Ishikawa (cell line): ENCODE results near the gene LTA.

ENCODE experiments used
- CEBPB ChIP-seq: IDR thresholded peaks from 2 replicates; pipeline ENCODE4 v1.6.1; 2012
- EGR1 ChIP-seq: IDR thresholded peaks from 2 replicates; pipeline ENCODE4 v1.6.1; 2012
- EP300 ChIP-seq: IDR thresholded peaks from 2 replicates; pipeline ENCODE4 v1.6.1; 2012; ENCODE audit warnings: borderline replicate concordance
- NFIC ChIP-seq: IDR thresholded peaks from 2 replicates; pipeline ENCODE4 v1.6.1; 2012
- REST ChIP-seq: IDR thresholded peaks from 2 replicates; pipeline ENCODE4 v1.6.1; 2012; ENCODE audit warnings: low read depth, mild to moderate bottlenecking
- TCF12 ChIP-seq: IDR thresholded peaks from 2 replicates; pipeline ENCODE4 v1.6.1; 2012; ENCODE audit warnings: low read depth
- YY1 ChIP-seq: IDR thresholded peaks from 2 replicates; pipeline ENCODE4 v1.6.1; 2012; ENCODE audit warnings: low read depth

GRCh38 chr6:31621991-31622390, 49.9 kb downstream of the LTA start:
- no peak for TF ChIP-seq YY1
- no peak for TF ChIP-seq CEBPB
- no peak for TF ChIP-seq REST
- TF ChIP-seq EGR1: no peak
- TF ChIP-seq TCF12: no peak
- TF ChIP-seq NFIC: no peak
- no peak for TF ChIP-seq EP300
